HepG2 (cell line): ENCODE measurements around the gene PLEKHH3. TPM values are rescaled to one million over a fixed set of nuclear protein-coding genes. Genes with fewer than 3 reads are reported as not detected.

ENCODE experiments used
- AHR ChIP-seq: IDR thresholded peaks from 2 replicates; pipeline ENCODE4 v1.6.1; 2018; ENCODE audit warnings: missing genetic modification reagents, missing compliant biosample characterization
- EP300 ChIP-seq, 3 experiments: sonication (generic) in 1 of 3; formaldehyde crosslinking in 1 of 3; IDR thresholded peaks; 2 replicates each; pipeline versions ENCODE4 v1.5.1 to v1.6.1; 2011 to 2020; ENCODE audit warnings: low read depth in 2 of 3, low read length in 2 of 3, borderline replicate concordance in 1 of 3, improper control_type of control experiment in 1 of 3, mild to moderate bottlenecking in 1 of 3, missing genetic modification reagents in 1 of 3, moderate library complexity in 1 of 3
- FOXP1 ChIP-seq, 2 experiments: fragments of 450-650 bp in 1 of 2; IDR thresholded peaks; 2 replicates each; pipeline ENCODE4 v1.6.1; 2017 to 2018; ENCODE audit warnings: antibody characterized with exemption in 1 of 2
- HMG20B ChIP-seq: conservative IDR thresholded peaks from 2 replicates; pipeline ENCODE4 v1.6.1; 2016; ENCODE audit warnings: missing genetic modification reagents, missing compliant biosample characterization
- PHF20 ChIP-seq: sonication (generic); formaldehyde crosslinking; IDR thresholded peaks from 2 replicates; pipeline ENCODE4 v1.5.0; 2020; ENCODE audit warnings: mild to moderate bottlenecking, missing genetic modification reagents
- POLR2G ChIP-seq: fragments of 200-400 bp; formaldehyde crosslinking; IDR thresholded peaks from 2 replicates; pipeline ENCODE4 v1.6.1; 2018; ENCODE audit warnings: mild to moderate bottlenecking, low read depth, low read length, moderate library complexity
- UBTF ChIP-seq: sonication (generic); formaldehyde crosslinking; IDR thresholded peaks from 2 replicates; pipeline ENCODE4 v1.4.0; 2020; ENCODE audit warnings: mild to moderate bottlenecking, missing genetic modification reagents
- ZNF441 ChIP-seq: sonication (generic); formaldehyde crosslinking; IDR thresholded peaks from 2 replicates; pipeline ENCODE4 v1.7.0; 2021; ENCODE audit warnings: missing genetic modification reagents, borderline replicate concordance
- ZSCAN22 ChIP-seq: sonication (generic); formaldehyde crosslinking; IDR thresholded peaks from 2 replicates; pipeline ENCODE4 v1.4.0; 2020; ENCODE audit warnings: mild to moderate bottlenecking, missing genetic modification reagents
- polyA plus RNA-seq, 8 experiments: library from polyadenylated mRNA; depleted of rRNA in 3 of 8; stranded (reverse) in 7 of 8; unstranded in 1 of 8; fragments of >200 nt; fragmentation: Illumina TruSeq in 4 of 8; extraction: Trizol in 4 of 8; gene quantifications; 2 replicates each; pipeline versions ENCODE4 v1.2.1 to v1.2.3, GENCODE V29; 2011 to 2016; ENCODE audit warnings: low read depth in 4 of 8, missing spikeins in 1 of 8, mixed read lengths in 1 of 8; ENCODE audit not compliant: insufficient read depth in 1 of 8
- total RNA-seq, 5 experiments: library from RNA; depleted of rRNA; stranded (reverse); fragments of >200 nt; fragmentation: Illumina TruSeq; extraction: Trizol; gene quantifications; 2 replicates each; pipeline ENCODE4 v1.2.3, GENCODE V29; 2016; ENCODE audit warnings: low read depth in 1 of 5
- TF ChIP-seq, protein P1 (sequence below): sonication (generic); formaldehyde crosslinking; IDR thresholded peaks from 2 replicates; pipeline ENCODE4 v1.4.0; 2020; ENCODE audit warnings: missing genetic modification reagents, mild to moderate bottlenecking, borderline replicate concordance
- TF ChIP-seq, protein P2 (sequence below): sonication (generic); formaldehyde crosslinking; IDR thresholded peaks from 2 replicates; pipeline ENCODE4 v1.4.0; 2020; ENCODE audit warnings: missing genetic modification reagents
- TF ChIP-seq, protein P3 (sequence below): sonication (generic); formaldehyde crosslinking; IDR thresholded peaks from 2 replicates; pipeline ENCODE4 v1.5.0; 2020; ENCODE audit warnings: mild to moderate bottlenecking, missing genetic modification reagents

PLEKHH3 gene
- total and polyA plus RNA-seq, 2 of the 13 experiments (the other 11 are each of a cell fraction or from before 2014, with no cell fraction given), result 6.0 to 19.9 TPM

- TF ChIP-seq, protein P1, sequence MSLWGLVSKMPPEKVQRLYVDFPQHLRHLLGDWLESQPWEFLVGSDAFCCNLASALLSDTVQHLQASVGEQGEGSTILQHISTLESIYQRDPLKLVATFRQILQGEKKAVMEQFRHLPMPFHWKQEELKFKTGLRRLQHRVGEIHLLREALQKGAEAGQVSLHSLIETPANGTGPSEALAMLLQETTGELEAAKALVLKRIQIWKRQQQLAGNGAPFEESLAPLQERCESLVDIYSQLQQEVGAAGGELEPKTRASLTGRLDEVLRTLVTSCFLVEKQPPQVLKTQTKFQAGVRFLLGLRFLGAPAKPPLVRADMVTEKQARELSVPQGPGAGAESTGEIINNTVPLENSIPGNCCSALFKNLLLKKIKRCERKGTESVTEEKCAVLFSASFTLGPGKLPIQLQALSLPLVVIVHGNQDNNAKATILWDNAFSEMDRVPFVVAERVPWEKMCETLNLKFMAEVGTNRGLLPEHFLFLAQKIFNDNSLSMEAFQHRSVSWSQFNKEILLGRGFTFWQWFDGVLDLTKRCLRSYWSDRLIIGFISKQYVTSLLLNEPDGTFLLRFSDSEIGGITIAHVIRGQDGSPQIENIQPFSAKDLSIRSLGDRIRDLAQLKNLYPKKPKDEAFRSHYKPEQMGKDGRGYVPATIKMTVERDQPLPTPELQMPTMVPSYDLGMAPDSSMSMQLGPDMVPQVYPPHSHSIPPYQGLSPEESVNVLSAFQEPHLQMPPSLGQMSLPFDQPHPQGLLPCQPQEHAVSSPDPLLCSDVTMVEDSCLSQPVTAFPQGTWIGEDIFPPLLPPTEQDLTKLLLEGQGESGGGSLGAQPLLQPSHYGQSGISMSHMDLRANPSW (CRISPR knock-in tag), result 0 out of 2 replicates have a peak, but pooled peaks have one; percentile 42
- peak; percentile 70; the same call in 1 of the 2 replicates for TF ChIP-seq AHR (CRISPR knock-in tag)
- no peak; the same call in 1 of the 2 replicates for TF ChIP-seq POLR2G
- no peak for TF ChIP-seq EP300 (IDR thresholded peaks at IDR 0.05; ENCODE audit: low read depth in 2 of 2, low read length in 2 of 2)
- no peak; the same call in 1 of the 2 replicates for TF ChIP-seq EP300 (CRISPR knock-in tag; IDR thresholded peaks at IDR 0.05; ENCODE audit: borderline replicate concordance)
- TF ChIP-seq ZSCAN22 (CRISPR knock-in tag), result no peak
- TF ChIP-seq UBTF (CRISPR knock-in tag), result no peak
- 0 out of 2 replicates have a peak, but pooled peaks have one; percentile 27 for TF ChIP-seq ZNF441
- TF ChIP-seq FOXP1 (IDR thresholded peaks at IDR 0.05), result no peak
- TF ChIP-seq FOXP1 (CRISPR knock-in tag; IDR thresholded peaks at IDR 0.05), result no peak
- TF ChIP-seq, protein P2, sequence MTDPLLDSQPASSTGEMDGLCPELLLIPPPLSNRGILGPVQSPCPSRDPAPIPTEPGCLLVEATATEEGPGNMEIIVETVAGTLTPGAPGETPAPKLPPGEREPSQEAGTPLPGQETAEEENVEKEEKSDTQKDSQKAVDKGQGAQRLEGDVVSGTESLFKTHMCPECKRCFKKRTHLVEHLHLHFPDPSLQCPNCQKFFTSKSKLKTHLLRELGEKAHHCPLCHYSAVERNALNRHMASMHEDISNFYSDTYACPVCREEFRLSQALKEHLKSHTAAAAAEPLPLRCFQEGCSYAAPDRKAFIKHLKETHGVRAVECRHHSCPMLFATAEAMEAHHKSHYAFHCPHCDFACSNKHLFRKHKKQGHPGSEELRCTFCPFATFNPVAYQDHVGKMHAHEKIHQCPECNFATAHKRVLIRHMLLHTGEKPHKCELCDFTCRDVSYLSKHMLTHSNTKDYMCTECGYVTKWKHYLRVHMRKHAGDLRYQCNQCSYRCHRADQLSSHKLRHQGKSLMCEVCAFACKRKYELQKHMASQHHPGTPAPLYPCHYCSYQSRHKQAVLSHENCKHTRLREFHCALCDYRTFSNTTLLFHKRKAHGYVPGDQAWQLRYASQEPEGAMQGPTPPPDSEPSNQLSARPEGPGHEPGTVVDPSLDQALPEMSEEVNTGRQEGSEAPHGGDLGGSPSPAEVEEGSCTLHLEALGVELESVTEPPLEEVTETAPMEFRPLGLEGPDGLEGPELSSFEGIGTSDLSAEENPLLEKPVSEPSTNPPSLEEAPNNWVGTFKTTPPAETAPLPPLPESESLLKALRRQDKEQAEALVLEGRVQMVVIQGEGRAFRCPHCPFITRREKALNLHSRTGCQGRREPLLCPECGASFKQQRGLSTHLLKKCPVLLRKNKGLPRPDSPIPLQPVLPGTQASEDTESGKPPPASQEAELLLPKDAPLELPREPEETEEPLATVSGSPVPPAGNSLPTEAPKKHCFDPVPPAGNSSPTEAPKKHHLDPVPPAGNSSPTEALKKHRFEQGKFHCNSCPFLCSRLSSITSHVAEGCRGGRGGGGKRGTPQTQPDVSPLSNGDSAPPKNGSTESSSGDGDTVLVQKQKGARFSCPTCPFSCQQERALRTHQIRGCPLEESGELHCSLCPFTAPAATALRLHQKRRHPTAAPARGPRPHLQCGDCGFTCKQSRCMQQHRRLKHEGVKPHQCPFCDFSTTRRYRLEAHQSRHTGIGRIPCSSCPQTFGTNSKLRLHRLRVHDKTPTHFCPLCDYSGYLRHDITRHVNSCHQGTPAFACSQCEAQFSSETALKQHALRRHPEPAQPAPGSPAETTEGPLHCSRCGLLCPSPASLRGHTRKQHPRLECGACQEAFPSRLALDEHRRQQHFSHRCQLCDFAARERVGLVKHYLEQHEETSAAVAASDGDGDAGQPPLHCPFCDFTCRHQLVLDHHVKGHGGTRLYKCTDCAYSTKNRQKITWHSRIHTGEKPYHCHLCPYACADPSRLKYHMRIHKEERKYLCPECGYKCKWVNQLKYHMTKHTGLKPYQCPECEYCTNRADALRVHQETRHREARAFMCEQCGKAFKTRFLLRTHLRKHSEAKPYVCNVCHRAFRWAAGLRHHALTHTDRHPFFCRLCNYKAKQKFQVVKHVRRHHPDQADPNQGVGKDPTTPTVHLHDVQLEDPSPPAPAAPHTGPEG (CRISPR knock-in tag), result 0 out of 2 replicates have a peak, but pooled peaks have one; percentile 36
- TF ChIP-seq, protein P3, sequence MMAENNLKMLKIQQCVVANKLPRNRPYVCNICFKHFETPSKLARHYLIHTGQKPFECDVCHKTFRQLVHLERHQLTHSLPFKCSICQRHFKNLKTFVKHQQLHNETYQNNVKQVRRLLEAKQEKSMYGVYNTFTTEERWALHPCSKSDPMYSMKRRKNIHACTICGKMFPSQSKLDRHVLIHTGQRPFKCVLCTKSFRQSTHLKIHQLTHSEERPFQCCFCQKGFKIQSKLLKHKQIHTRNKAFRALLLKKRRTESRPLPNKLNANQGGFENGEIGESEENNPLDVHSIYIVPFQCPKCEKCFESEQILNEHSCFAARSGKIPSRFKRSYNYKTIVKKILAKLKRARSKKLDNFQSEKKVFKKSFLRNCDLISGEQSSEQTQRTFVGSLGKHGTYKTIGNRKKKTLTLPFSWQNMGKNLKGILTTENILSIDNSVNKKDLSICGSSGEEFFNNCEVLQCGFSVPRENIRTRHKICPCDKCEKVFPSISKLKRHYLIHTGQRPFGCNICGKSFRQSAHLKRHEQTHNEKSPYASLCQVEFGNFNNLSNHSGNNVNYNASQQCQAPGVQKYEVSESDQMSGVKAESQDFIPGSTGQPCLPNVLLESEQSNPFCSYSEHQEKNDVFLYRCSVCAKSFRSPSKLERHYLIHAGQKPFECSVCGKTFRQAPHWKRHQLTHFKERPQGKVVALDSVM (CRISPR knock-in tag), result peak; percentile 66; the same call in 1 of the 2 replicates
- 0 out of 2 replicates have a peak, but pooled peaks have one; percentile 17 for TF ChIP-seq PHF20 (CRISPR knock-in tag)
- no peak for TF ChIP-seq HMG20B (CRISPR knock-in tag)
Measured at GRCh38 chr17:42681976-42682721, 5.4 kb upstream of the PLEKHH3 start, which contains the start of gene CNTNAP1 (continued).
